Muscle of back (tissue), 11 donors: ENCODE results near the gene SPATA17. TPM values are rescaled to one million over a fixed set of nuclear protein-coding genes. Genes with fewer than 3 reads are reported as not detected.

Source experiments
- DNase-seq, 3 donors: peaks; one replicate each; pipeline versions ENCODE4 v3.0.0 to v3.0.0-alpha.2; 2013
- polyA plus RNA-seq, 10 donors: library from polyadenylated mRNA; unstranded; fragments of 120-200 nt; gene quantifications; one replicate each; pipeline ENCODE4 v1.2.1, GENCODE V29; 2013; ENCODE audit not compliant: insufficient read length in 10 of 10

Gene SPATA17
- polyA plus RNA-seq, 10 donors: 1.9 to 3.5 (median 3.0) TPM

DNA sequence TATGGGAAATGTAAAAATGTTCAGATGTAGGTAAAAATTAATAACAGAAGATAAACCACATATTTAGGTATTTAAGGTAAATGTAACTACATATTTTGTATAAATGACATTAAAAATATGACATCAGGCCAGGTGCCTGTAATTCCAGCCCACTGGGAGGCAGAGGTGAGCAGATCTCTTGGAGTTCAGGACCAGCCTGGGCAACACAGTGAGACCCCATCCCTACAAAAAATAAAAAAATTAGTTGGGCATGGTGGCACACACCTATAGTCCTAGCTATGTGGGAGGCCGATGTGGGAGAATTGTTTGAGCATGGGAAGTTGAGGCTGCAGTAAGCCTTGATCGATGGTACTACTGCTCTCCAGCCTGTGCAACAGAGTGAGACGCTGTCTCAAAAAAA lies 216.5 kb downstream of the SPATA17 start:
- no peak for DNase-seq

DNA sequence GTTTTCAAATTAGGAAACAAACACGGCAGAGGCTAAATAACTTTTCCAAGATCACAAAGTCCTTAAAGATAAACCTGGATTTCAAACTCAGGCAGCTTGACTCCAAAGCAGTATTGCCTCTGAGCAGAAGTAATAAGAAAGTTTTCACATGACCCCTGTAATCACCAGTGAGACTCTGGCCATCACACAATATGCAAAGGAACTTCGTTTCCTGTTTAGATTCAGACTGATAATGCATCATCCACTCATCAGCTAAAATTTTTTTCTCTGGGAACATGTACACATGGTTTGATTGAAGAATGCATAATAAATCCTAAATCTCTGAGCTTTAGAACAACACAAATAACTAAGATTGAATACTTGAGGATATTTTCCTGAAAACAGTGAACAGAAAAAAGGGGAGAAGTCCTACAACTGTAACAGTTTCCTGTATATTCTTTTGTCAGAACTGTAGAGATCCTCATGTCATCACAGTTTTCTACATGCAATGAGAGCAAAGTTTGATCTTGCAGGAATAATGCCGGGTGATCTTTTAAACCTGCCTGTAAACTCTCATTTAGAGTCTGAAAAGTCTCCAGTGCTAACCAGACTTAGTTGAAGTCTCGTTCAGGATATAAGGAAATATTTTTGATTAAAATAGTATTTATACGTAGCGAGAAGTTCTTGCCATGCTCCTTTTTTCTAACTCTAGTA lies 225.3 kb downstream of the SPATA17 start:
- peak in 1 of 3 donors; percentile 32 for DNase-seq

- DNase-seq: peak in 2 of 3 donors; percentile 51 to 63
Measured at GRCh38 chr1:217857061-217857460, 225.9 kb downstream of the SPATA17 start.

DNA sequence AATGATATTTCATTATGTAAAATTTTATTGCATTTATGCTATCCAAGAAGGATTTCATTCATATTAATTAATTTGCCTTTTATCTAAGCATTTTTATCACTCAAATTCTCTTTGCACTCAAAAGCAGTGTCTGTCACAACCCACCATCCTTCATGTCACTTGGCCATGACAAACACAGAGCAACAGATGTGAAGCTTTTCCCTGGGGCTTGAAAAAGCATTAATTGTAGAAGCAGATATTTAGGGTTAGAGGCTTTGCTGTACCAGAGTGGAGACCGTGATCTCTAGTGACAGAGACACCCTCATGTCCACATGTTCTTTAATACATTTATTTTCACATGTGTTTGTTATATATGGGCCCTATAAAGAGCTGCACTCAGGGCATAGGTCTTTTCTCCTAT lies 230.5 kb downstream of the SPATA17 start:
- DNase-seq: no peak

GRCh38 chr1:217867446-217867995 lies 236.4 kb downstream of the SPATA17 start:
- DNase-seq: peak in 1 of 3 donors; percentile 67

- no peak for DNase-seq
Measured at GRCh38 chr1:217871955-217872354, 240.8 kb downstream of the SPATA17 start.

- DNase-seq: no peak
Measured at GRCh38 chr1:217875229-217875628, 244.1 kb downstream of the SPATA17 start.

- DNase-seq: peak in 1 of 3 donors; percentile 42
Measured at GRCh38 chr1:217876401-217876800, 245.3 kb downstream of the SPATA17 start.

DNA sequence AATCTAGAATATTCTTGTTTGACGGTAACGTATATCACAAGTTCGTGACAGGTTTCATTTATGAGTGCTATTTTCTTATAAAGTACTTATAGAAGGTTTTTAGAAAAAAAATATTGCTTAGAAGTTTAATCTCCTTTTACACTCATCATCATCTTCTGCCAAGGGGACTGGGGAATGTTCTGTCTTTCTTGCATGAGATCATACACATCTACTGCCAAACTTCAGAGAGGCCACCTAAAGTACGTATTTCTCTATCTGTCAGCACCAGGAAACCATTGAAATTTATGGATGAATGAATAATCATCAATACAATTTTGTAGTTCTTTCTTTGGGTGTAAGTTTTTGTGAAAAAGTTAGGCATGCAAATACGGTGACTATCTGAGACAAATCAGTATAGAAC lies 245.8 kb downstream of the SPATA17 start:
- peak in 1 of 3 donors; percentile 45 for DNase-seq

DNA sequence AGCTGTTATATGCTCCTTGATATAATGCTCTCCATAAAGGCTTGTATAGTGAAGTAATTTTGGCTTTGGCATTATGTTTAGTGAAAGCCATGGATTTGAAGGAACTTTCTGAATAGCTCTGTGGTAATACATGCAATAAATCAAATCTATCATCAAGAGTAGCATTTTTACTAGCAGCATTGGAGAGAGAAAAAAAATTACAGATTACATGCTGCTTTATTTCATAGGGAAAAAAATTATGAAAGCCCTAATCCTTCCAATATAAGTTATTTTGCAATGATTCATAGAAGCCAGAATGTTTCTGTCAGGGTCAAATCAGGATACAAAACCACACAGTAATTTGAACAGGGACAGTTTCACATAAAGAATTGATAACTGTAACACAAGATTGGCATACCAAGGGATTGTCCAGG lies 250.0 kb downstream of the SPATA17 start:
- peak in 2 of 3 donors; percentile 64 to 77 for DNase-seq

GRCh38 chr1:217881607-217882332 lies 250.6 kb downstream of the SPATA17 start:
- peak in 2 of 3 donors; percentile 51 to 63 for DNase-seq

DNA sequence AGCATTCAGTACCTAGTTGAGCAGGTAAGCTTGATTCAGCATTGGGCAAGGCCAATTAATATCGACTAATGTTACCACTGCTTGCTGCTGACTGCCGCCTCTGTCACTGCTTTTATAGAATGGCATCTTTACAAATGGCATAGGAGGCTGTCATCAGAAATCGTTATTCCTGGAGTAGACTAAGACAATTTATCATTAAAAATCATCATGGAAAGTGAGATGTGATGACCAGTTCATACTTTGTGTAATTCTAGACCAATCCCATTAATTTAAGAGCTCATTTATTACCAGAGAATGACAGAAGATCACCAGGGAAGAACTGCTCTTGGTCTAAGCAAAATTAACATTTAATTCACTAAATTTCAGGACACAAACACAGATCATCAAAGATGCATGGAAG lies 254.0 kb downstream of the SPATA17 start:
- DNase-seq: no peak

DNA sequence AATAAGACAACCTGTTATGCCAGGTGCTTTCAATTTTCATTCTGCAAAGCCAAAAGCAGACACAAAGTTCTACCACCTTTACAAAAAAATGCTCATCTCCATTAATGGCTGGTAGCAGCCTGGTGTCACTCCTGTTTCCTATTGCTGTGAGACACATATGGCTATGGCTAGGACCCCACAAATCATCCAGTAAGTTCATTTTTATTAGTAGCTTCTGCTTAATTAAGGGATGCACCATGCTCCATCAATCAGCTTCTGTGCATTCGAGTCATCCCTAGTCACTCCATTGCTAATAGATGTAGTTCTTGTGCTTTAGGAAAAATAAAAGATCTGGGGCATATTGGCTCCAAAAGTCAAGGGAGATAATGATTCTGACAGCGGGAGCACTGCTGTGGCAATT lies 257.2 kb downstream of the SPATA17 start:
- DNase-seq: no peak

GRCh38 chr1:217889401-217889800 lies 258.3 kb downstream of the SPATA17 start:
- no peak for DNase-seq

GRCh38 chr1:217891966-217892365 lies 260.8 kb downstream of the SPATA17 start:
- no peak for DNase-seq

GRCh38 chr1:217892750-217893149 lies 261.6 kb downstream of the SPATA17 start:
- DNase-seq: no peak

- DNase-seq: peak in 1 of 3 donors; percentile 28
Measured at GRCh38 chr1:217895841-217896240, 264.7 kb downstream of the SPATA17 start.

DNA sequence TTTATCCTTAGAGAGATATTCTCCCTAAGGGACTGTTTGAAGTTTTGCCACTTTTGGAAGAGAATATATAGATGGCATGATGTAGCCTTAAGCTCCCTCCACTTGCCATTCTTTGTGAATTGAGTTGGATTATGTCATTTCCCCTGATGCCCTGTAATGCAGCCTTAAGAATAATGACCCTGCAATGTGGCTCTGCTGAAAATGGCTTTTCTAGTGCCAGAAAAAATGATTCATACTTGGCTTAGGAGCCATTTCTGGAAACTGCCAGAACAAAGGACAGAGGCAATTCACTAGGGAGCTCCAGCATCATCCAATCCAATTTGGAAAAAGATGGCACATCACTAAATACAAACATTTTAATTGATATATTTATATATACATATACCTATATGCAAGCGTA lies 265.3 kb downstream of the SPATA17 start:
- peak; percentile 32 to 66 (median 65) for DNase-seq

DNA sequence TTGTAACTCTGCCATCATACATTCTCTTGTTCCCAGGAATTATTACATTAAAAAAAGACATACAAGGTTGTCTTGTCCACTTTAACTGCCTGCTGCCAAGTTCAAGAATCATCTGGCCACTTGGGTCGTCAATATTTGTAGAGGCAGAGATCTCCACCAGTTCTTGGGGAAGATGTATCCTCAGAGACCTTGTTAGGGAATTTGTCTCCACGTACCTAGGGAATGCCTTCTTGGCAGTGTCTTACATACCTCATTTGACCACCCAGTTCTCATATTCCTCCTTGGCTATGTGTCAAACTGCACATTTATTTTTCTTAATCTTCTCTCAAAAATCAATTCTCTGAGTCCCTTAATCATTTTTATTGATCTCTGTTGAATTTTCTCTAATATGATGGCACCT lies 266.0 kb downstream of the SPATA17 start:
- peak in 1 of 3 donors; percentile 45 for DNase-seq

DNA sequence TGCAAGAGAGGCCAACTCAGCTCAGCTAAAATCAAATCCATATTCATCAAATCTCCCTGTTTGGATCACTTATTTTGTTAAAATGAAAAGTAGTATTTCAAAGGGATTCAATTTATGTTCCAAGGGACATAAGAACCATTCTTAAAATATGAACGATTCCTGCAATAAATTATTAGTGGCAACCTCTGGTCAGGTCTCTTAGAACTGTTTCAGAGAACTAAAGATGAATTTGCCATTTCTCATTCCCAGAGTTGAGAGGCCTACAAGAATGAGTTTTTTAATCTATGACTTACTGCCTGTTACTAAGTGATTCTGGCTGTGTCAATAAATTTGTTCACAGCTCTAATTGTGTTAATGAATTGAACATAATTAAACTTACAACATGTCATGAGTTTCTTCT lies 268.5 kb downstream of the SPATA17 start:
- no peak for DNase-seq

GRCh38 chr1:217907504-217907903 lies 276.4 kb downstream of the SPATA17 start:
- DNase-seq: no peak

GRCh38 chr1:217910203-217910602 lies 279.1 kb downstream of the SPATA17 start:
- no peak for DNase-seq

DNA sequence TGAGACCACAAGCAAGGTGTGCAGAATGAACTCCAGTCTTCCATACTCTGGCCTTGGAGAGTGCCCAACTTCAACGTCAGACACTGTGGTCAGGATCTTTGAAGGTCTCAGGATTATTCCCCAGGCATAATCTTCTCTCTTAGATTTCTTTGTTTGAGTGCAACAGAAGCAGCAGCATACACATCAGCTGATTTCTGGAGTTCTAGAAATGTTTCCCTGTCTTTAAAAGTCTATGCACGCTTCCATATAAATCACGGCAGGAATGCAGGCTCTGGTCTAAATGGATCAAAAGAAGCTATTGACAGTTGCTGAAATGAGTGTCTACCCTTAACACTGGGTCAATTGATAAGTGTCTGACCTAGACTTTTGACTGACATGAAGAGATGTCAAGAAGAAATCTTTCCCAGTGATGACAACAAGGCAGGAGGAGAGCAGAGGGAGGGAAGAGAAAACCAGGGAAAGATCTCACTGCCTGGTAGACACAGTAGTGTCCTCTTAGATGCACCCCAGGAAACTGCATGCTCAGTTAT lies 279.7 kb downstream of the SPATA17 start:
- no peak for DNase-seq
